K562 (cell line): ENCODE results near the gene CTPS1. TPM values are rescaled to one million over a fixed set of nuclear protein-coding genes. Genes with fewer than 3 reads are reported as not detected.

Experiments used
- ARID4B ChIP-seq: sonication (generic); formaldehyde crosslinking; IDR thresholded peaks from 2 replicates; pipeline ENCODE4 v1.8.0; 2022; ENCODE audit warnings: mild to moderate bottlenecking, missing genetic modification reagents
- E4F1 ChIP-seq: fragments of 250-450 bp; sonication (Bioruptor Pico); IDR thresholded peaks from 2 replicates; pipeline ENCODE4 v1.5.0; 2021; ENCODE audit warnings: mild to moderate bottlenecking, borderline replicate concordance
- IRF1 ChIP-seq: sonication (generic); formaldehyde crosslinking; IDR thresholded peaks from 2 replicates; pipeline ENCODE4 v1.8.0; 2022; ENCODE audit warnings: missing genetic modification reagents, mild to moderate bottlenecking, borderline replicate concordance
- MCM2 ChIP-seq: fragments of 450-650 bp; IDR thresholded peaks from 2 replicates; pipeline ENCODE4 v1.6.1; 2017; ENCODE audit warnings: low read depth, mild to moderate bottlenecking
- MGA ChIP-seq: fragments of 450-650 bp; IDR thresholded peaks from 2 replicates; pipeline ENCODE4 v1.6.1; 2016; ENCODE audit warnings: mild to moderate bottlenecking, moderate library complexity
- NELFE ChIP-seq: IDR thresholded peaks from 2 replicates; pipeline ENCODE4 v1.6.1; 2011; ENCODE audit warnings: mild to moderate bottlenecking; ENCODE audit not compliant: insufficient read depth, insufficient read length
- ZKSCAN3 ChIP-seq: fragments of 250-450 bp; sonication (Bioruptor Pico); IDR thresholded peaks from 2 replicates; pipeline ENCODE4 v1.4.0; 2020
- polyA plus RNA-seq, 8 experiments: library from polyadenylated mRNA; depleted of rRNA in 4 of 8; stranded (reverse) in 5 of 8; unstranded in 3 of 8; fragments of >200 nt; fragmentation: Nextera tagmentation in 2 of 8; fragmentation: Illumina TruSeq in 1 of 8; extraction: Ambion mirVana in 2 of 8; extraction: Trizol in 1 of 8; gene quantifications; 2 replicates each; pipeline versions ENCODE4 v1.2.1 to v1.2.3, GENCODE V29; 2011 to 2014; ENCODE audit warnings: inconsistent platforms in 1 of 8, missing spikeins in 1 of 8
- total RNA-seq, 7 experiments: library from RNA; depleted of rRNA in 6 of 7; stranded (reverse); fragments of >200 nt in 6 of 7; fragmentation: Illumina TruSeq in 2 of 7; extraction: Trizol in 2 of 7; gene quantifications; 2 replicates each; pipeline versions ENCODE4 v1.2.1 to v1.2.3, GENCODE V29; 2011 to 2021; ENCODE audit warnings: low replicate concordance in 1 of 7

Gene CTPS1
- total and polyA plus RNA-seq, 9 of the 15 experiments (the other 6 are each of a cell fraction or from before 2014, with no cell fraction given) = 44.4 to 164 (median 87.7) TPM

- no peak; the same call in none of the 2 replicates for TF ChIP-seq MGA
- TF ChIP-seq E4F1 (CRISPR knock-in tag) = no peak
- TF ChIP-seq NELFE = no peak
- TF ChIP-seq ARID4B (CRISPR knock-in tag) = no peak
- no peak for TF ChIP-seq IRF1 (CRISPR knock-in tag)
- TF ChIP-seq MCM2 = no peak
- TF ChIP-seq ZKSCAN3 = no peak
Measured at GRCh38 chr1:40939320-40940059, 40.0 kb upstream of the CTPS1 start (continued).
